Measurements from ENCODE around the gene COL12A1.
"Not testable (repeated sequence)": the region's sequence is repeated elsewhere in the genome, so short reads cannot be mapped to it uniquely, and the experiment has no call there.

Gene COL12A1

GRCh38 chr6:75211920-75212590, 6.2 kb upstream of the COL12A1 start:
- no peak for DNase-seq

- peak; percentile 66 for DNase-seq
Measured at GRCh38 chr6:75210885-75211739, 5.3 kb upstream of the COL12A1 start.

- DNase-seq = no peak
Measured at GRCh38 chr6:75209184-75209723, 3.4 kb upstream of the COL12A1 start.

- peak; percentile 58 for DNase-seq
Measured at GRCh38 chr6:75208298-75209183, 2.7 kb upstream of the COL12A1 start.

GRCh38 chr6:75206576-75207342, 906 bp upstream of the COL12A1 start:
- no peak for DNase-seq

GRCh38 chr6:75204959-75205775, 686 bp downstream of the COL12A1 start:
- peak; percentile 47 for DNase-seq

GRCh38 chr6:75204217-75204958, 1.5 kb downstream of the COL12A1 start:
- peak; percentile 15 for DNase-seq

GRCh38 chr6:75203721-75204120, 2.1 kb downstream of the COL12A1 start:
- DNase-seq = no peak

- DNase-seq = no peak
Measured at GRCh38 chr6:75202676-75203131, 3.1 kb downstream of the COL12A1 start.

- peak; percentile 25 for DNase-seq
Measured at GRCh38 chr6:75201901-75202672, 3.8 kb downstream of the COL12A1 start.

- DNase-seq = no peak
Measured at GRCh38 chr6:75201021-75201420, 4.8 kb downstream of the COL12A1 start.

GRCh38 chr6:75199889-75200288, 6.0 kb downstream of the COL12A1 start:
- DNase-seq = no peak

GRCh38 chr6:75196081-75196687, 9.7 kb downstream of the COL12A1 start:
- DNase-seq = no peak

GRCh38 chr6:75188221-75188925, 17.5 kb downstream of the COL12A1 start:
- no peak for DNase-seq

GRCh38 chr6:75186581-75186980, 19.3 kb downstream of the COL12A1 start:
- not testable (repeated sequence) for DNase-seq

GRCh38 chr6:75183099-75183541, 22.7 kb downstream of the COL12A1 start:
- no peak for DNase-seq

GRCh38 chr6:75180864-75181263, 25.0 kb downstream of the COL12A1 start:
- DNase-seq = no peak

GRCh38 chr6:75178757-75179156, 27.1 kb downstream of the COL12A1 start:
- no peak for DNase-seq
